Activated effector memory CD4-positive, alpha-beta T cell treated with Interleukin-2 at 50 U/mL for 16 hours (primary cell): ENCODE data around the gene BRI3BP.
A peak's percentile ranks its signal among the peaks of the same experiment; 100 is the strongest.
"Not testable (repeated sequence)": the region's sequence is repeated elsewhere in the genome, so short reads cannot be mapped to it uniquely, and the experiment has no call there.

Source experiments
- DNase-seq: peaks from one replicate; pipeline ENCODE4 v3.0.0-alpha.2; 2020

The BRI3BP gene

GRCh38 chr12:124975276-124975675, 18.2 kb upstream of the BRI3BP start:
- no peak for DNase-seq

GRCh38 chr12:124976999-124977398, 16.4 kb upstream of the BRI3BP start:
- no peak for DNase-seq

GRCh38 chr12:124979568-124979967, 13.9 kb upstream of the BRI3BP start:
- no peak for DNase-seq

GRCh38 chr12:124980098-124980892, 13.2 kb upstream of the BRI3BP start:
- DNase-seq, result no peak

- not testable (repeated sequence) for DNase-seq
These were observed 6.6 kb upstream of the BRI3BP start for GRCh38 chr12:124986876-124987275.

- DNase-seq, result peak; percentile 74
These were observed 395 bp upstream of the BRI3BP start for GRCh38 chr12:124992874-124993625.

GRCh38 chr12:124994437-124994975, 1.1 kb downstream of the BRI3BP start:
- DNase-seq, result no peak

GRCh38 chr12:124995200-124995961, 1.9 kb downstream of the BRI3BP start:
- no peak for DNase-seq

GRCh38 chr12:124998705-124999104, 5.3 kb downstream of the BRI3BP start:
- DNase-seq, result no peak

- DNase-seq, result no peak
These were observed 8.2 kb downstream of the BRI3BP start for GRCh38 chr12:125001636-125002035.

- no peak for DNase-seq
These were observed 9.6 kb downstream of the BRI3BP start for GRCh38 chr12:125003021-125003420.

- DNase-seq, result no peak
These were observed 11.2 kb downstream of the BRI3BP start for GRCh38 chr12:125004621-125005020.

- DNase-seq, result no peak
These were observed 12.2 kb downstream of the BRI3BP start for GRCh38 chr12:125005652-125006051.

- DNase-seq, result no peak
These were observed 12.9 kb downstream of the BRI3BP start for GRCh38 chr12:125006365-125006764.

- no peak for DNase-seq
These were observed 20.5 kb downstream of the BRI3BP start for GRCh38 chr12:125013816-125014442.

GRCh38 chr12:125014526-125014925, 21.1 kb downstream of the BRI3BP start:
- DNase-seq, result no peak

- DNase-seq, result no peak
These were observed 22.4 kb downstream of the BRI3BP start for GRCh38 chr12:125015680-125016310.

GRCh38 chr12:125017801-125018200, 24.4 kb downstream of the BRI3BP start:
- DNase-seq, result no peak

GRCh38 chr12:125018356-125018755, 24.9 kb downstream of the BRI3BP start:
- DNase-seq, result no peak

GRCh38 chr12:125021096-125021495, 27.7 kb downstream of the BRI3BP start:
- no peak for DNase-seq

- DNase-seq, result no peak
These were observed 28.3 kb downstream of the BRI3BP start for GRCh38 chr12:125021771-125022170.

- no peak for DNase-seq
These were observed 29.6 kb downstream of the BRI3BP start for GRCh38 chr12:125023065-125023464.
